ENCODE measurements around the gene LBHD2. TPM values are rescaled to one million over a fixed set of nuclear protein-coding genes. Genes with fewer than 3 reads are reported as not detected.

The LBHD2 gene
- total and polyA plus RNA-seq, 2 of the 13 experiments (the other 11 are each of a cell fraction or from before 2014, with no cell fraction given), result 0.67 to 1.00 TPM

DNA sequence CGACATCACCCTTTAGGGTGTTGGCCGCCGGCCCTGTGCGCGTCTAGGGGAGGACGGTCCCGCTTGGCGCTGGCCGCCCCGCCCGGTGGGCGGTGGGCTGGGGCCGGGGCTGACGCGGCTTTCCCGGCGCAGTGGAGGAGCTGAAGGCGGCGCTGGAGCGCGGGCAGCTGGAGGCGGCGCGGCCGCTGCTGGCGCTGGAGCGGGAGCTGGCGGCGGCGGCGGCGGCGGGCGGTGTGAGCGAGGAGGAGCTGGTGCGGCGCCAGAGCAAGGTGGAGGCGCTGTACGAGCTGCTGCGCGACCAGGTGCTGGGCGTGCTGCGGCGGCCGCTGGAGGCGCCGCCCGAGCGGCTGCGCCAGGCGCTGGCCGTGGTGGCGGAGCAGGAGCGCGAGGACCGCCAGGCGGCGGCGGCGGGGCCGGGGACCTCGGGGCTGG is 42.9 kb downstream of the LBHD2 start (continued):
- no peak for TF ChIP-seq ZNF562 (CRISPR knock-in tag; IDR thresholded peaks at IDR 0.05; ENCODE audit: borderline replicate concordance)
- no peak for TF ChIP-seq TIGD3 (CRISPR knock-in tag; IDR thresholded peaks at IDR 0.05; ENCODE audit: borderline replicate concordance)
- TF ChIP-seq ZNF441 (CRISPR knock-in tag; IDR thresholded peaks at IDR 0.05; ENCODE audit: borderline replicate concordance), result no peak
- peak; percentile 45; the same call in 1 of the 2 replicates for TF ChIP-seq HOXA3 (CRISPR knock-in tag; IDR thresholded peaks at IDR 0.05)
- TF ChIP-seq ATF7 (IDR thresholded peaks at IDR 0.05), result no peak
- no peak for TF ChIP-seq ATF7 (CRISPR knock-in tag; IDR thresholded peaks at IDR 0.05)
- TF ChIP-seq ZBTB43 (CRISPR knock-in tag; conservative IDR thresholded peaks at IDR 0.05), result no peak

- H3K4me1 ChIP-seq (ENCODE audit: insufficient read depth, low read length), result peaks cover 29% of the 10 kb centered on the region
- H3K27ac ChIP-seq (ENCODE audit: extremely low read length, insufficient read depth, low read length), result no peak overlapping the region
- TF ChIP-seq KDM5B (CRISPR knock-in tag; IDR thresholded peaks at IDR 0.05; ENCODE audit: borderline replicate concordance), result peak; percentile 27; the same call in 1 of the 2 replicates
- TF ChIP-seq, protein P1, sequence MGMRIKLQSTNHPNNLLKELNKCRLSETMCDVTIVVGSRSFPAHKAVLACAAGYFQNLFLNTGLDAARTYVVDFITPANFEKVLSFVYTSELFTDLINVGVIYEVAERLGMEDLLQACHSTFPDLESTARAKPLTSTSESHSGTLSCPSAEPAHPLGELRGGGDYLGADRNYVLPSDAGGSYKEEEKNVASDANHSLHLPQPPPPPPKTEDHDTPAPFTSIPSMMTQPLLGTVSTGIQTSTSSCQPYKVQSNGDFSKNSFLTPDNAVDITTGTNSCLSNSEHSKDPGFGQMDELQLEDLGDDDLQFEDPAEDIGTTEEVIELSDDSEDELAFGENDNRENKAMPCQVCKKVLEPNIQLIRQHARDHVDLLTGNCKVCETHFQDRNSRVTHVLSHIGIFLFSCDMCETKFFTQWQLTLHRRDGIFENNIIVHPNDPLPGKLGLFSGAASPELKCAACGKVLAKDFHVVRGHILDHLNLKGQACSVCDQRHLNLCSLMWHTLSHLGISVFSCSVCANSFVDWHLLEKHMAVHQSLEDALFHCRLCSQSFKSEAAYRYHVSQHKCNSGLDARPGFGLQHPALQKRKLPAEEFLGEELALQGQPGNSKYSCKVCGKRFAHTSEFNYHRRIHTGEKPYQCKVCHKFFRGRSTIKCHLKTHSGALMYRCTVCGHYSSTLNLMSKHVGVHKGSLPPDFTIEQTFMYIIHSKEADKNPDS (CRISPR knock-in tag; IDR thresholded peaks at IDR 0.05), result no peak
- TF ChIP-seq YEATS4 (CRISPR knock-in tag; IDR thresholded peaks at IDR 0.05; ENCODE audit: borderline replicate concordance), result 0 out of 2 replicates have a peak, but pooled peaks have one; percentile 3
- TF ChIP-seq EP300 (IDR thresholded peaks at IDR 0.05; ENCODE audit: low read depth in 2 of 2, low read length in 2 of 2), result no peak
- TF ChIP-seq EP300 (CRISPR knock-in tag; IDR thresholded peaks at IDR 0.05; ENCODE audit: borderline replicate concordance), result no peak
- TF ChIP-seq CCDC6 (CRISPR knock-in tag; IDR thresholded peaks at IDR 0.05), result 0 out of 2 replicates have a peak, but pooled peaks have one; percentile 10
- TF ChIP-seq ZNF503 (CRISPR knock-in tag; IDR thresholded peaks at IDR 0.05), result no peak
Observed at GRCh38 chr14:103127356-103127755, 43.3 kb downstream of the LBHD2 start.

More at GRCh38 chr14:103127356-103127755, 43.3 kb downstream of the LBHD2 start:
- CTCF ChIA-PET (ENCODE audit: low intra/inter-chr PET ratio, low total read pairs), result interaction anchor here (1.5 to 1.8 kb wide), 3 partner anchors 22 to 165 kb away, joined by 5 to 10 read pairs (median 6); no protein-coding TSS in a partner anchor
- no peak for DNase-seq (ENCODE audit: low spot score)
- Histone ChIP-seq H3K36me3 (replicated peaks in 1 of 2; ENCODE audit: control insufficient read depth in 1 of 2, insufficient read depth in 2 of 2, low read length in 2 of 2) (no peaks in the 10 kb centered on the region), H3K4me2 (ENCODE audit: low read depth, low read length) (peak overlapping the region; percentile 47; the same call in 1 of the 2 replicates), H3K9me3 (ENCODE audit: low read length) (no peaks in the 10 kb centered on the region), H3K79me2 (ENCODE audit: insufficient read depth, low read length) (no peaks in the 10 kb centered on the region), H2AFZ (ENCODE audit: low read length) (no peak overlapping the region), H4K20me1 (ENCODE audit: insufficient read depth, low read length) (no peaks in the 10 kb centered on the region; the same call in 1 of the 2 replicates), H3K9ac (ENCODE audit: insufficient read depth, low read depth, low read length) (no peak overlapping the region), H3K4me3 (replicated peaks in 1 of 3; ENCODE audit: insufficient read depth in 1 of 3, low read depth in 2 of 3, low read length in 3 of 3) (peak overlapping the region in 1 of 3 experiments; percentile 23; a peak in 1 of 6 replicates), H3K27me3 (ENCODE audit: control insufficient read depth in 1 of 2, insufficient read depth in 2 of 2, low read length in 2 of 2) (peaks cover 7 to 68% of the 10 kb centered on the region in 2 experiments; a peak in 4 of 5 replicates)
- in situ Hi-C loops (cut with HindIII; ENCODE audit: extremely low pct_ligation_motif_present, low pct_unique_long_range_greater_than_20kb) (no loop called here), intact Hi-C loops (cut with micrococcal nuclease; ENCODE audit: unreplicated experiment) (no loop called here)
- no peak for ATAC-seq
- FAIRE-seq, result no peak
- POLR2A ChIA-PET, result interaction anchor here (0.7 to 1.5 kb wide), 8 partner anchors 11 to 207 kb away, joined by 3 to 7 read pairs (median 5); partner anchors contain the start of gene EIF5
- 70% methylated on average over 5 of the region's 39 CpGs for WGBS (ENCODE audit: low lambda C conversion rate)
- no TSS peak for BruUV-seq (replicated peaks)
